CD4-positive, alpha-beta T cell treated with Interleukin-21 for 1 hour (primary cell): ENCODE data around the gene PTRHD1.

Source experiments
- DNase-seq: peaks from one replicate; pipeline ENCODE4 v3.0.0-alpha.2; 2020

Gene PTRHD1

DNA sequence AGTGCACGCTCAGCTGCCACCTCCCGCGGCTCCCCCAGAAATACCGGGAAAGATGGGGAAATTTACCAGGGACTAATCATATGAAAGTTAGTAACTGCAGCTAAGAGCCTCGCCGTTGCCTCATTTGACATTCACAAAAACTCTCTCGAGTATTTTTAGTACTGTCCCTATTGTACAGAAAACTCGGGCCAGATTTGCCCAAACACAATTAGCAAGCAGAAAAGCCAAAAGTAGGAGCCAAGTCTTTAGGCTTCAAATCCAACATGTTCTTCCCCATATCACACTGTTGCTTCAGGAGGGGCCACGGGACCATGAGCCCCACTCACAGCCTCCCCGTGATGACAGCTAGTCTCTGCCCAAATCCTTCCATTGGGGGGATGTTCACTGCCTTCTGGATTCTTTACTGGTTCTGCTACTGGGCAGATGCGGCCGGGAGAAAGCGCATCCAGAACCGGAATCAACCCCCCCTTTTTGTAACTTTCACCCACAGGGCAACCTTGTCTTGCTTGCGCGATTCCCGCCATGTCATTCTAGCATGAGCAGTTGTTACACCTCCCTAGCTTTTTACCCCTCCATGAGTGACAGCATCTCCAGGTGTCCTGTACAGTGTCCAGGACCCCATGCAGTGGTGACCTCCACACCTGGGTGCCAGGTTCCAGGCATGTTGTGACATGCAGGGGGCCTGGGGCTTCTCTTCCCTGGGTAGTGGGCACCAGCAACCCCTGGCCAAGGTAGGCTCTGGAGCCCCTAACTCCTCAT is 35.2 kb upstream of the PTRHD1 start:
- no peak for DNase-seq

GRCh38 chr2:24827321-24828237 is 34.4 kb upstream of the PTRHD1 start:
- peak; percentile 80 for DNase-seq

DNA sequence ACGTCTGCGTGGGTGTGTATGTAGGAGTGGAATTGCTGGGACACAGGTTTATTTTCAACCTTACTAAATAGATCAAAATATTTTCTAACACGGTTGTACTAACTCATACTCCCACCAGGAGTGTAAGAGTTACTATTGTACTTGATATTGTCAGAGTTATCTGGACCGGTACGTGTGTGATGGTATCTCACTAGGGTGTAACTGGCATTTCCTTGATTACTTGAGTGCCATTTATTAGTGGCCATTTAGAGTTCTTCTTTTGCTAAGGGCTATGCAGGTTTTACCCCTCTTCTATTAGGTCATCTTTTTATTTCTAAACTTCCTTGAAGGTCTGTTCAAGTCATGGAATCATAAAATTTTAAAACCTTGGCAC is 33.6 kb upstream of the PTRHD1 start:
- no peak for DNase-seq

GRCh38 chr2:24825883-24826772 is 32.9 kb upstream of the PTRHD1 start:
- DNase-seq = peak; percentile 21

- peak; percentile 41 for DNase-seq
Observed at GRCh38 chr2:24824966-24825882, 32.0 kb upstream of the PTRHD1 start.

DNA sequence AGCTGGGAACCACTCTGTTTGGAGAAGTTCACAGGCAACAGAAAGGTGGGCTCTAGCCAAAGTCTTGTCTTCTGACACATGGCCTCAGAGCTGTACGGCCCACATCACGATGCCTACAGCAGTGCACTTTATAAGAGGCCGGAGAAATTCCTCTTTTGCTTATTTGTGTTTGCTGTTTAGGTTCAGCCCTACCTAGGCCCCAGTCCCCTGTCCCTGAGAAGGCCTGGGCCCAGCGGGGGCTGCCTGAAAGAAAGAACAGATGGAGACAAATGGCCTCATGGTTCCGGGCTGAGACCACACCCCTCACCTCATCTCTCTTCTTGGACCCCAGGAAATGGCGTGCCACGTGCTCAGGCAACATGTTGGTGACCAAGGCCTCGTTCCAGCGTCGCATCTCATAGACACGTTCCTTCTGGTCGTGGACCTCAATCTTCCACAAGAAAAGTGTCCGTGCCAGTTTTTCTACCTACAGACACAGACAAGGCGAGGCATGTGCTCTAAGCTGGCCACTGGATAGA is 30.9 kb upstream of the PTRHD1 start:
- DNase-seq = no peak

DNA sequence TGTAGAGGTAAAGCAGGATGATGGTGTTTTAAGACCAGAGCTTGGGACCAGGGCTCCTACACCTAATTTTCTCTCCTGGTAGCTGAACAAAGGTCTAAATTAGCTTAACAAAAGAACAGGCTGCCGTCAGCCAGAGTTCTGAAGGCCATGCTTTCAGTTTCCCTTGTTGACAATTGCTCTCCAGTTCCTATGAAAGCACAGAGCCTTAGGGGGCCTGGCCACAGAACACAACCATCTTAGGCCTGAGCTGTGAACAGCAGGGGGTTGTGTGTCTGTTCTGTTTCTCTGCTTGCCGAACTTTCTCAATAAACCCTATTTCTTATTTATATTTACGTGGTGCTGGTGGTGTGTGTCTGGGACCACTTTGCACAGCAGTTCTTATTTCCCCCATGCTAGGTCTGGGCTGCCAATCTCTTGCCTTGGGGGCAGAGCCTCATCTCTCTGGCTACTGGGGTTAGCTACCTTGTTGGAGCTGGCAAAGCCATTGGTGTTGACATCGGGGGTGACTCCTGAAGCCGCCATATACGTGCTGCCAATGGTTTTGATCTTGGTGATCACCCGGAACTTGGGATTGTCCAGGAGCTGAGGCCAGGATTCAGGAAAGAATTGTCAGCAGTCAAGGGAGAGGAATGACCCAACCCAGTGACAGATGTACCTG is 29.0 kb upstream of the PTRHD1 start:
- no peak for DNase-seq

GRCh38 chr2:24821433-24821891 is 28.3 kb upstream of the PTRHD1 start:
- no peak for DNase-seq

GRCh38 chr2:24820598-24821432 is 27.6 kb upstream of the PTRHD1 start:
- DNase-seq = no peak

GRCh38 chr2:24820175-24820513 is 27.0 kb upstream of the PTRHD1 start:
- DNase-seq = no peak

- no peak for DNase-seq
Observed at GRCh38 chr2:24819442-24820174, 26.4 kb upstream of the PTRHD1 start.

DNA sequence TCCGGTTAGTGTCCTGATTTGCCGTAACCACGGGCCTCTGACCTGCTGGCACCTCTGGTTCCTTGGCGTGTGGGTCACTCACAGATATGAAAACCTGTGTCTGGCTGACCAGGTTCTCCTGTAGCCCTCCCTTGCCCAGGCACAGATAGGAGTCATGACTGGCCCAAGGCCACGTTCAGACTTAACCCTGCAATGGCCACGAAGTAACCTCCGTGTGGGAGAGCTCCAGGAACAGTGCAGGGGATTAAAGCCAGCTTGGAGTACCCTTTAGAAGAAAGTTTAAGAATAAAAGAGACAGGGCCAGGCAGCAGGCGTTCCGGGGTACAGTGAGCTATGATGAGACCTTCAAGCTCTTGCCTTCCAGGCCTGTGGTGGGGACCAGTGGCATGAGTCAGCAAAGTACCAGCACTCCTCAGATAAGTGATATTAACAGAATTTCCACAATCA is 25.6 kb upstream of the PTRHD1 start:
- DNase-seq = no peak

DNA sequence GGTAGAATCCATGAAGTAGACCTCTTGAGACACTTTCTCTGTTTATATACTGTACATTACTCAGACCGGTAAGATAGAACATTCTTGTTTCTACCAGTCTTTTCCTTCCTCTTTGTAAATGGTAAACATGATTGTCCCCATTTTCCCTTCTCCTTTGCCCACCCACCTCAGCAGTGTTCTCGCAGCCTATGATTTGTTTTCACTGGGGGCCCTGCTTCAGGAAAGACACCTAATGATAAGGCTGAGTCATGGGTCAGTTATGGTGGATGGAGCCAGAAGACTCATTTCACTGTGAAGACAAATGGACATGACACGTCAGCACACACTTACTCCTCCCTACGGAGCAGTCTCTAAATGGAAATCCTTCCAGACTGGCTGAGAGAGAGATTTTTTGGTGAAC is 23.7 kb upstream of the PTRHD1 start:
- DNase-seq = no peak

GRCh38 chr2:24816404-24816803 is 23.2 kb upstream of the PTRHD1 start:
- DNase-seq = no peak

GRCh38 chr2:24815171-24815570 is 22.0 kb upstream of the PTRHD1 start:
- no peak for DNase-seq

DNA sequence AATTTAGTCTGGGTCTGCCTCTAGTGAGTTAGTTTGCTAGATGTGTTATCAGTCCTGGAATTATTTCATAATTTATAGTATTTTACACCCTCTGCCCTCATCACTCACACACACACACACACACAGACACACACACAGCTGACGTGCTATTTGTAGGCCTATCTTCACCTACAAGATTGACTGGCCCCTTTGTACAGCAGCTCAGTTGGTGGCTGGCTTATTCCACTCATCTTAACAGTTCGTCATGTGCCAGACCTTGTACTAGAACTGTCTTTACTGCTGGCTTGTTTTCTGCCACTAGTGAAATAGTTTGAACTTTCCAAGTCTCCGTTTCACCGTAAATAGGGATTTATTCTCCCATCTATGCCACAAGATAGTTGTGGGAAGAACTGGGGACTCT is 21.3 kb upstream of the PTRHD1 start:
- no peak for DNase-seq

DNA sequence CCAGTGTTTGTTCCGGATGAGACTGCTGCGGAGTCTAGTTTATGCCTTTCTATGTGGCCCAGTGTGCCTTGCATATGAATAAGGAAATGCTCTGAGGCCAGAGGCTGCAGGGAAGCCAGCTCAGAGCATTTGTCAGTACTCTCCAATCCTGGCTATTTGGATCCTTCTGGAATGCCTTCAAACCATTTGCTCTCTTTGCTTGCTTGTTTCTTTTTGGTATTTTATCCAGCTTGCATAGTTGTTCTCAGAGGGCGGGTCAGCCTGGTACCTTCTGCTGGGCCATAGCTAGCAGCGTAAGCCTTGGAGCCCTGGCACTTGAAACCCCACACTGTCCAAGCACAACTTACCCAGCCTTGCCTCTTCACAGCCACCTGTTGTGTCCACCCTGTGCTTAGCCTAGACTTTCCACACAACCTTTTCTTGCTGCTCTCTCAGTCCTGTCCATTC is 20.5 kb upstream of the PTRHD1 start:
- no peak for DNase-seq

GRCh38 chr2:24809316-24810007 is 16.3 kb upstream of the PTRHD1 start:
- no peak for DNase-seq

- no peak for DNase-seq
Observed at GRCh38 chr2:24806661-24807036, 13.5 kb upstream of the PTRHD1 start.
